GM19467 (cell line): ENCODE measurements around the gene HVCN1.

Experiments
- ATAC-seq: cut with Tn5 transposase; IDR thresholded peaks from one replicate; pipeline ENCODE4 v1.9.1; 2021; ENCODE audit warnings: mild to moderate bottlenecking, moderate library complexity; ENCODE audit not compliant: unreplicated experiment

HVCN1 gene

DNA sequence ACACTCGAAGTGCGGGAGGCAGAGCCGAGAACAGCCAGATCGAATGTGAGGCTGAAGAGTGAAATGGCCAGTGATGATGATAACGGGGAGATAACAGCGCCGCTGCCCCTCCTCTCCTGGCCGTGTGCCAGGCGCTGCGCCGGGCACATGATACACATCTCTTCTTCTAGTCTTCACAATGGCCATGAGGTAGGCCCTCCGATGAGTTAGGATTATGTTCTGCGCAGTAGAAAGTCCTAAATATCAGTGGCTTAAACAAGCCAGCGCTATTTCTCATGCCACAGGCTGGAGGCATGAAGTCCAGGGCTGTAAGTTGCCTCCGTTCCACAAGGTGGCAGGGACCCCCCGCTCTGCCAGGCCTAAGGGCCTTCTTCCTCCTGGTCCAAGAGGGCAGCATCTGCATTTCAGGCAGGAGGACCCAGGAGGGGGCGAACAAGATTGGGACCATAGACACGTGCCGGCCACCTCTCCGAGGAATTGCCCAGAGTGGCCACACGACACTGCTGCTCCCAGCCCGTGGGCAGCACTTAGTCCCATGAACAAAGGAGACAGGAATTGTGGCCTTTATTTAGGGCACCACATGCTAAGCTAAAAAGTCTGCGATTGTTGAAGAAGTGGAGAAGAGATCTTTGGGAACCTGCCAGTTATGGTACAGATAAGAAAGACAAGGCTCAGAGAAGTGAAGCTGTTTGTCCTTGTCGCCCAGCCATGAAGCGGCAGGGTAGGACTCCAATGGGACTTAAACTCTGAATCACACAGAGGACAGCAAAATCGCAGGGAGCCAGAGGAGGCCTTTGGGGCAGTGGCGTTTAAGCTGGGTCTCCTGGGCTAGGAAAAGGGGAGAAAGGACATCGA lies 10.9 kb upstream of the HVCN1 start:
- ATAC-seq: no peak

DNA sequence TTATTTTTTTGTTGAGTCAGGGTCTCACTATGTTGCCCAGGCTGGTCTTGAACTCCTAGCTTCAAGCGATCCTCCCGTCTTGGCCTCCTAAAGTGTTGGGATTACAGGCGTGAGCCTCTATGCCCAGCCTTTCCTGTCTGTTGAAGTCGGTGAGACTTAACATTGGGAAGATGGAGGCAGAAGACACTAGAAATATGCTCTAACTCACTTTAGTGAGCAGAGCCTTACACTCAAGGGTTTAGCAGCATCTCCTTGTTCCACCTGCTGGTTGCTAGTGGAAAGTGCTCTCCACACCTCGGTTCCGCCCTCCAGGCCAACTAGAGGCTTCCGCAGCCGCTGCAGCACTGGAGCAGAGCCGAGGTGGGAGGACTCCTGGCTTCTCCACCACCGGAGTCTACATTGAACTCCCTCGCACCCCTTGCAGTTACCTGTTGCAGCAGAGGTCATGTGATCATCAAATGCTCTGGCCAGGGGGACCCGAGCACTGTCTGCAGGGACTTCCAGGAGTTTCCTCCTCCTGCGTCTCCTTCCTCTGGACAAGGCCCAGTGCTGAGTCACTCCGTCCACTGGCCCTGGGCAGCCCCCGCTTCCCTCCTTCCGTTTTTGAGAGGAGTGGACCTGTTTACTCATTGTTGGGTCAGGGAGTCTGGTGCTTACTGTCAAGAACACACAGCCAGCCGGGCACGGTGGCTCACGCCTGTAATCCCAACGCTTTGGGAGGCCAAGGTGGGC lies 9.4 kb upstream of the HVCN1 start:
- peak; percentile 88 for ATAC-seq

DNA sequence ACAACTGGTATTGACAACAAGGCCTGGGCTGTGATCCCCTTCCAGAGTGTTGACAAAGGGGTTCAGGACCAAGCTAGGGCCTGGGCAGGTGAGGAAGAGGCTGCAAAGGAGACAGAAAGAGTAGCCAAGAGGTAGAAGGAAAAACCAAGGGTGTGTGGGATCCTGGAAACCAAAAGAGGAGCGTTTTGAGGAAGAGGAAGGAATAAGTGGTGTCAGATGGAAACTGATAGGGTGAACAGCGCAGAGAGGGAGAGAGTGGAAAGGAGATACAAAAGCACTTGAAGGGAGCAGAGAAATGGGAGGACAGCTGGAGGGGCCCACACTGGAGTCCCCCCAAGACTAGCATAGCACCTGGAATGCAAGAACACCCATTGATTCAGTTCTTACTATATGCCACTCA lies 8.3 kb upstream of the HVCN1 start:
- no peak for ATAC-seq

DNA sequence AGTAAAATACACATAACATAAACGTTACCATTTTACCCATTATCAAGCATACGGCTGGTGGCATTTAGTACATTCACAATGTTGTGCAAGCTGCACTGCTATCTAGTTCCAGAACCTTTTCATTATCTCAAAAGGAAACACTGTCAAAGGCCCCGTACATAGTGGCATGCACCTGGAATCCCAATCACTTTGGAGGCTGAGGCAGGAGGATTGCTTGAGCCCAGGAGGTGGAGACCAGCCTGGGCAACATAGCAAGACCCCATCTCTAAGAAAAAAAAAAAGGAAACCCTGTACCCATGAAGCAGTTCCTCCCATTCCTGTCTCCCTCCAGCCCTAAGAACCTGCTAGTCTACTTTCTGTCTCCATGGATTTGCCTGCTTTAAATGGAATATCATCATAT lies 7.4 kb upstream of the HVCN1 start:
- no peak for ATAC-seq

DNA sequence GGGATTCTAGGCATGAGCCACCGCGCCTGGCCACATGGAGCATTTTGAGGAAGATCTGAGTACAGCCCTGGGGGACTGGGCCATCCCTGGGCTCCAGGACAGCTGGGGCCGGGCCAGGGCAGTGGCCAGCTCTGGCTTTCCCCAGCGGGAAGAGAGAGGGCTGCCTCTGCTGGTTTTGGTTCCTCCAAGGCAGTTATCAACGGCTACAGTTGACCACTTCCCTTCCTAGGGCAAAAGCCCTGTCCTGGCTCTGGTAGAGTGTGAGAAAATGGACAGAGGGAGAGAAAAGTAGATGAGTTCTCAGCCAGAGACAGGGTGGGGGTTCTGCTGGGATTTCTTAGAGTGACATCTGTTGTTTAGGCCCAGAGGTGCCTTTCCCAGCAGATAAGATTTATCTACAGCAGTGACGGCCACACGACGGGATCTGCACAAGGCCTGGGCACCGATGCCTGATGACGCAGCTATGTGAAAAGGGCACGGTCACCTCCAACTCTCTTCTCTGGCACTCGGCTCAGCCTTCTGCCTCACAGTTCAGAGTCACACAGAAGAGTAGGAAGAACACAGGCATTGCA lies 5.5 kb upstream of the HVCN1 start:
- ATAC-seq: no peak

DNA sequence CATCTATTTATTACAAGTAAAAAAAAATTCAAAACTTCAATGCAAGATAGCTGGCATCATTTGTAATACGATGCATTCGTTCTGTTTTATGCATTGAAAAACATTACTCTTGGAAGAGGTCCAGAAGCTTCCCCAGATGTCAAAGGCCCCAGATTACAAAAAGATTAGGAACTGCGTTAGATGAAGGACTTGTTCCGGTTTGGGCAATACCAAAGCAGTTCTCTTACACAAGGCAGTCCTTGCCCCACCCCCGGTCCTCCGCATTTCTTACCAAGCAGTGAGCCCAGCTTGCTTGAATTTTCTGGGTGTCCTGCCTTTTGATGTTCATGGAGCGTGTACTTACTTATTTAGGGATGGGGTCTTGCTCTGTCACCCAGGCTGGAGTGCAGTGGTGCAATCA lies 4.8 kb upstream of the HVCN1 start:
- ATAC-seq: no peak

DNA sequence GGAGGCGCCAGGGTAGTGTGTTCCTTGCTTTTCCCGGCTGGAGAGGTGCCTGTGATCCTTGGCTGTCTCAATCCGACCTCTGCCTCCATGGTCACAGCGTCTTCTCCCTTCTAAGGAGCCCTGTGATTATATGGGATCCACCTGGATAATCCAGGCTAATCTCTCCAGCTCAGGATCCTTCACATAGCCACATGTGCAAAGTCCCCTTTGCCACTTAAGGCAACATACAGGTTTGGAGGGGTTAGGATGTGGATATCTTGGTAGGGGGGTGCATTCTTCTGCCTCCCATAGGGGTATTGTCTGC lies 1.2 kb upstream of the HVCN1 start:
- ATAC-seq: no peak

DNA sequence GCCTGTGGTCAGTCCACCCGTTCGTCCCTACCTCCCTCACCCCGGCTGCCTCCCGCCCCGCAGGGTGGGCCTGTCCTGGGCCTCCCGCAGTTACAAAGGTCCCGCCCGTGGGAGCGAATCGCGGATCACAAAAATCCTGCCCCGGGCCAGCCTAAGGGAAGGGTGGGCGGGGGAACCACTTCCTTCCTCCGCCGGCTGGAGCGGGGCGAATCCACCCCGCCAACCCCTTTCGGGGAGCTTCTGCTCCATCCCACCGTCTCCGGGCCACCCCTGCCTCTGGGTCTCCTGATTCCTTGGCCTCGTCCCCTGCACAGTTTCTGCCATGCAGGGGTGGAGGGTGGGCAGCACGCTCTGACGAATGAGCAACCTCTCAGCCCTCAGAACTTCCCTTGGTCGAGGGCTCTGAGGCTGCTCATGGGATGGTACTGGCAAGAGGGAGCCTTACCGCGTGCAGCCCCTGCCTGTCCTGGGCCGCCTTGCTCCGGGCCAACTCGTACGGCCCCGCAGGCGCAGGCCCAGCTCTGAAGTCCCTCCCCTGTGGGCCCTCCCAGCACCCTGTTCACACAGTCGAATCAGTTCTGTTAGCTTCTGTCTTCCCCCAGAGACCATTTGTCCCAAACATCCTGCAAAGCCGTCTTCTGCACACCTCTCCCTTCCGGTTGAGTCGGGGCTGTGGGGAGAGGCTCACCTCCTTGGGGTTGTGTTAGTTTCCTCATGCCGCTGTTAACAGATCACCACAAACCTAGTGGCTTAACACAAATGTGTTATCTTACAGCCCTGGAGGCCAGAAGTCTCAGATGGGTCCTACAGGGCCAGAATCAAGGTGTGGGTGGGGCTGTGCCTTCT lies 589 bp upstream of the HVCN1 start:
- peak; percentile 49 for ATAC-seq

DNA sequence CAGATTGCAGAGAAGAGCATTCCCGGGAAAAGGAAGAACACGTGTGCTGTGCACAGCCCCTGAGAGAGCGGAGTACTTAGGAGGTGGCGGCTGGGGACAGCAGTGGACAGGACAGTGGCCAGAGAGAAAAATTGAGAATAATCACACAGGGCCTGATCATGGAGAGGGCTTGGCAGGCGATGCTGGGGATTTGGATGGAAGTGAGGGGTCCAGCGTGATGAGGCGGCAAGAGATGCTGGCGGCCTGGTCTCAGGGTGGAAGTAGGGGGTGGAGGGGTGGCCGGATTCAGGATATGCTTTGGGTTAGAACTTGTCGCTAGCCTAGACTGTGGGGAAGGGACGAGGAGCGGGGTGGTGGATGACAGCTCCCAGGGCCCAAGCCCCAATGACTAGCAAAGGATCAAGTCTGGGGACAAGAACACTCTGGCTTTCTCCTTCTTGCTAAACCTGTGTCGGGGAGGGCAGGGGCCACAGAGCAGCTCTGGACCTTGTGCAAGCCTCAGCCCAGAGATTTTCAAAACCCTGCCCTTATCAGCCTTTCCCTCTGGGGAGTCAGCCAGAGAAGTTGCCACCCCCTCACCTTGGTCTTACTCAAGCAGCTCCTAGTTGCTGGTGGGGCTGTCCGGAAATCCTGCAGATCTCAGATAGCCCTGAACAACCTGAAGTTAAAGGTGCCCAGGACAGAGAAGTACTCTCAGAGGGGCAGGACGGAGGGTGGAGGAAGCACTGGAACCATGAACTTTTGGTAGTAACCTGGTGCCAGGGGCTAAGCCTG lies 1.3 kb downstream of the HVCN1 start:
- ATAC-seq: no peak

DNA sequence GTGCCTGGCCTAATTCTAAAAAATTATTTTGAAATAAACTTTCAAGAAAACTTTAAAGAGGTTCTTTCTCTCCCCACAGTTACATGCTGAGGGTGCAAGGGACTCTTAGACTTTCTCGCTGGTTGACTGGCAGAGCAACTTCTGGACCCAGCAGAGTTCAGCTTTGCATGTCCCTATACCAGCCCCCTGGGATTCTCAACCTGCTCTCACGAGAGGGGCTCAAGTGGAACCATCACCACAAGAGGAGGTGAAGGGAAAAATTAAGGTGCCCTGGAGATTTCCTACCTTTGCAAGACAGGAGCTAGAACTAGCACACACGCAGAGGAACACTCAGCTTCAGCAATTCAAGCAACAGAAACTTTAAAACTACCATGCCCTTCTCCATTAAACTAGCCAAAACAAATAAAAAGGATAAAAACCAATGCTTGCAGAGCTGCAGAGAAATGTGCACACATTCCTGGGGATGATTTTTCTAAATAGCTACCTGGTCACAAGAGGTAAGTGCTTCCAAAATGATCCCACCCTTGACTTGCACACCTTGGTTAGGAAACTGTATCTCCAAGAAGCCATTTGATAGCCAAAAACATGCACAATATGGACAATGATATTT lies 2.5 kb downstream of the HVCN1 start:
- no peak for ATAC-seq

DNA sequence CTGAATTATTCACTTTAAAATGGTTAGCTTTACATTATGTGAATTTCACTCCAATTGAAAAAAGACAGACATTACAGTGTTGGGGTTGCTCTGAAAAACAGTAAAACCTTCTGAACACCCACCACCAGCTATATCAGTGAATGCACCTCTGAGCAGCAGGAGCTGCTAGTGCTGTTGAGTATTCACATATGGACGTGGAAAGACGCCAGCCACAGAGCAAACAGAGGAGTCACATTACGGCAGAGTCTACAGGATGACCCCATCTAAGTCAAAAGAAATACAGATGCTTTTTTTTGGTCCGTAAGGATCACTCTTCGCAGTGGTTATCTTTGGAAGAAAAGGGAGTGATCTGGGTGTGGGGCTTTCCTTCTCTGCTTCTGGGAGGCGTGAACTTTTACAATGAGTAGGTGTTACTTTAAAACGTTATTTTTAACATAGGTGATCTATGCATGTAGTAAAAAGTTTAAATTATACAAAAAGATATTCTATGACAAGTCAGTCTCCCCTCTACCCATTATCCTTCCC lies 4.5 kb downstream of the HVCN1 start:
- no peak for ATAC-seq

DNA sequence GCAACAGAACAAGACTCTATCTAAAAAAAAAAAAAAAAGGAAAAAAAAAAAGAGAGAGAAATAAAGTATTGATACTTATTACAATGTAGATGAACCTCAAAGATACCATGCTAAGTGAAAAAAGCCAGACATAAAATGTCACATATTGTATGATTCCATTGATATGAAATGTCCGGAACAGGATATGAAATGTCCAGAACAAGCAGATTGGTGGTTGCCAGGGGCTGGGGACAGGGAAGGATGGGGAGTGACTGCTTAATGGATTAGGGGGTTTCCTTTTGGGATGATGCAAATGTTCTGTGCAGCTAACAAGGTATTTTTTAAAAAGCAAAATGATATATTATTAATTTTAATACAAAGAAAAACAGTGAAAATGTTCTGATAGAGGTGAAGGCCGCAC lies 5.0 kb downstream of the HVCN1 start:
- ATAC-seq: no peak

DNA sequence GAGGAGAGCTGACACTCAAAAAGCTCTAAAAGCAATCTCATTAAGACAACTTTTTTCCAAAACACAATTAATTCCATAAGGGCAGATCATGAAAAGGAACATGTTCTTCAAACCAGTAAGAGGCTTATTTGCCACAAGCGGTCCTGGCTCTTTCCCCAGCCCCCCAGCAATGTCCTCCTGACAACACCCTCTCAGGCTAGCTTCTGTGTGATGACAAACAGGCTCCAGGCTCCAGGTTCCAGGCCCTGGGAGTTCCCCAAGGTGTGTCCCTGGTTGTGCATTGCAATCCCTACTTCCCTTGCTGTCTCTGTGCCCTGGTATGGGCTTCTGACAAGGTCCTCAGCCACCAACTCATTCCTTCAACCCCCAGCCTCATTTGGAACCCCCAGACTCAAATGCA lies 8.9 kb downstream of the HVCN1 start:
- ATAC-seq: no peak

DNA sequence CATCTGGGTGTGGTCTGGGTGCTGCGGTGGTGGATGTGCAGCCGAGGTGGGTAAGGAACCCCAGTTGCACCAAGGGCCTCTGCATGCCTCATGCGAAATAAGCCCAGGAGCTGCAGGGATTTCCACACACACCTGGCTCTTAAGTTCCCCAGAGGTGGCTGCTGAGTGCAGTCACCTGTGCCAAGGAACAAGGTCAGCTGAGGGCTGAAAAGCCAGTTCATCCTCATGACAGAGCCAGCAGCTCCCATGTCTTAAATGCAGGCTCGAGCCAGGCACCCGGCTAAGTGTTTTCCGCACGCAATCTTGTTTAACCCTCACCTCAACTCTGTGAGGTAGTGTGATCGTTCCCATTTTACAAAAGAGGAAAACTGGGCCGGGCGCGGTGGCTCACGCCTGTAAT lies 9.7 kb downstream of the HVCN1 start:
- no peak for ATAC-seq

DNA sequence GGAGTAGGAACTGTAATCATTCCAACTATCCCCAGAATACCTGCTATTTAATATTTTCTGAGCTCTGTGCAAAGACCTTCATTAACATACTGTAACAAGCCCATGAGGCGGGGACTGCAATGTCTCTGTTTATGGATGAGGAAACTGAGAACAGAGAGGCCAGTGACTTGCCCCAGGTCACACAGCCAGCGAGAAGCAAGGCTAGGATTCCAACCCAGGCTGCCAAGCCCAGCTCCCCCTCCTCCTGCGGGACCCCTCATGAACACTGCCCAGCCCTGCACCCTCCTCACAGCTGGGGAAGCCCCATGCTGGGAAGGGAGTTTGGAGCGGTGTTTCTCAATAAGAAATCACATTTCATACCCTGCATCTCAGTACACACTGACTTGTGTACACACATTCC lies 10.9 kb downstream of the HVCN1 start:
- ATAC-seq: peak; percentile 11

DNA sequence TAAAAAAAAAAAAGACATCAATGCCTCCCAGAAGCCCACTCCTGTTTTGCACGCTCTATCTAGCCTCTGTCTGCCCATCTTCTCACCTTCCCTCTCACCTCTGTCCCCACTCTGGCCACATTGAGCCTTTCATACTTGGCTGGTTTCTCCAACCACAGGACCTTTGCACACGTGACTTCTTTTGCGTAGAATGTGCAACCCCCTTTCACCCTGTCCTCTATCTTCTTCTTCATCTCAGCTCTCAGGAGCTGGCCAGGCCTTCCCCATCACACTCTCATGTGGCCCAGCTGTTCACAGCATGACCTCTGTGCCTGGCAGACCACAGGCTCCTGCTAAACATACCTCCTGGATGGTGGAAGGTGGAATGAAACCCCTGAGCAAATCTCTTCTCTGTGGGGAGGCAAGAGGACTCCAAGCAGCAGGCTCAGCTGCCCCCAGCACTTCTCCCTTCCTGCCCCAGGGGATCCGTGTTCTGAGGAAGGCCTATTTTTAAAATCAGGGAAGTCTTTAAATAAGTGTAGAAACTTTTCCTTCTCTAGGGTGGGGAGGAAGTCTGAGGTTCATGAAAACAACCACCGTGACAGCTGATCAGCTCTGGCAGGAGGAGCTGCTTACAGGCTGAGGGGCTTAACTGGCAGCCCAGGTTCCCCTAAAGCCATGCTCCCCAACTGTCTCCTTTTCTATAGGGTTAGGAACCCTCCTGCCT lies 11.6 kb downstream of the HVCN1 start:
- peak; percentile 64 for ATAC-seq

DNA sequence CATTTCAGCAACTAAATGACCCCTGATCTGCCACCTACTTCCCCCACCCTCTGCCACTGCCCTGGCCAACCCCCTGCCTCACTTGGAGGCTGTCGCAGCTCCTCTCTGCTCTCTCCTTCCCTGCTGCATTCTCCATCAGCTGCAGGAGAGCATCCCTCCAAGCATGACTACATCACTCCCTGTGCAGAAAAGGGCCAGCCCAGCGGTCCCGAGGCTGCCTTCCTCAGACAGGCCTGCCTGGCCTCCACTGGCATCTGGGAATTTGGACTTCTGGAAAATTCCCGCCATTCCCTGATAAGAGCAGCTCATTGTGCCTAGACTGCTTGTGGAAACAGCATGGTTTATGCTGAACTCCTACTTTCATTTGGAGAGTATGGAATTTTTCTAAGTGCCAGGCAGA lies 12.7 kb downstream of the HVCN1 start:
- no peak for ATAC-seq

DNA sequence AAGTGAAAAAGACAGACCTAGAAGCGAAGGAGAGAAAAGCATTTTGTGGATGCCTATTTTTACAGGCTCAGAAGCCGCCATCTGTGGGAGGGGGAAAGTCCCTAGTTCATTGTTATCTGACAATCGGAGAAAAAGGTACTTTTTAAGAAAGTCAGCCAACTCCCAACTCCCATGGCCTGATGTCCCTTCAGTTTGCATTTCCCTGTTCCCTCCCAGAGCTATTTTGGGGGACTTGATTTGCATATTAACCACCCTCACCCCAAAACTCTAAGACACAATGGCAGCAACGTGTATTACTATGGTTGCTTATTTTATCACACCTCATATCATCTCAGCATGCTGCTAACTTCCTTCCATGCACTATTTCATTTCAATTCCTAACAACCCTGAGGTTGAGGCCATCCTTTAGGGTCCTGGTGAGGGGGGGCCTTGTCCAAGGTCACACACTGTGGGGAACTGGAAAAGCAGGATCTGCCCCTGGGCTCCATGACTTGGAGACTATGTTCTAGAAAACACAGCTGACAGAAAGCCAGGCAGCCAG lies 18.7 kb downstream of the HVCN1 start:
- ATAC-seq: peak; percentile 50

DNA sequence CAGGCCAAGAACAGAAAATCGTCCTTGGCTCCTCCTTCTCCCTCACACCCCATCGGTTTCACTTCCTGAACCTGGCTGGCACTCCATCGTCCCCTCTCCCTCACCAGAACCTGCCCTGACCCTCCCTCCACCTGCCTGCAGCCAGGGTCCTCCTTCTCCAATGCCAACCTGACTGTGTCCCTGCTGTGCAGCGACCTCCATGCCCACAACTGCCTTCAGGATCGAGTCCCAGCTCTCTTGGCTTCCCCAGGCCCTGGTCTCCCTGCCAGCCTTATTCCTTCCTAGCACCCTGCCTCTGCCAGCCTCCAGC lies 19.8 kb downstream of the HVCN1 start:
- ATAC-seq: no peak
